Stimulated activated naive CD4-positive, alpha-beta T cell (primary cell): ENCODE results near the gene ATP6V0C.
"Not testable (repeated sequence)": the region's sequence is repeated elsewhere in the genome, so short reads cannot be mapped to it uniquely, and the experiment has no call there.

Source experiments
- DNase-seq, 6 experiments: peaks; one replicate each; lab custom pipeline; 2025; lab: John Stamatoyannopoulos, UW

ATP6V0C gene

GRCh38 chr16:2550283-2550878, 36.6 kb downstream of the ATP6V0C start:
- not testable (repeated sequence) for DNase-seq

- DNase-seq, result not testable (repeated sequence)
Measured at GRCh38 chr16:2551420-2551889, 37.7 kb downstream of the ATP6V0C start.

- not testable (repeated sequence) for DNase-seq
Measured at GRCh38 chr16:2554709-2555425, 41.1 kb downstream of the ATP6V0C start.

- not testable (repeated sequence) for DNase-seq
Measured at GRCh38 chr16:2557150-2557549, 43.4 kb downstream of the ATP6V0C start.

- DNase-seq, result not testable (repeated sequence)
Measured at GRCh38 chr16:2560131-2560797, 46.5 kb downstream of the ATP6V0C start.

- not testable (repeated sequence) for DNase-seq
Measured at GRCh38 chr16:2560798-2561133, 47.0 kb downstream of the ATP6V0C start.

GRCh38 chr16:2567506-2567905, 53.8 kb downstream of the ATP6V0C start:
- DNase-seq, result not testable (repeated sequence)

- DNase-seq, result not testable (repeated sequence)
Measured at GRCh38 chr16:2568573-2568972, 54.8 kb downstream of the ATP6V0C start.
